Ascending aorta (tissue), 2 donors: ENCODE results near the gene FAM13B. TPM values are rescaled to one million over a fixed set of nuclear protein-coding genes. Genes with fewer than 3 reads are reported as not detected.

Source experiments
- DNase-seq, 2 donors: peaks; one replicate each; pipeline ENCODE4 v3.0.0-alpha.2; 2019; ENCODE audit warnings: low spot score in 2 of 2
- H3K27ac ChIP-seq, 2 donors: fragments of 200-600 bp; sonication (generic); one replicate each; pipeline ENCODE4 v1.5.1; 2016 to 2017; ENCODE audit warnings: mild to moderate bottlenecking in 1 of 2
- H3K27me3 ChIP-seq: fragments of 200-600 bp; sonication (generic); one replicate; pipeline ENCODE4 v1.5.1; 2017
- H3K36me3 ChIP-seq, 2 donors: fragments of 200-600 bp; sonication (generic); one replicate each; pipeline ENCODE4 v1.5.1; 2016
- H3K4me1 ChIP-seq, 2 donors: fragments of 200-600 bp; sonication (generic); one replicate each; pipeline ENCODE4 v1.5.1; 2016 to 2017; ENCODE audit warnings: mild to moderate bottlenecking in 1 of 2
- H3K4me3 ChIP-seq, 2 donors: fragments of 200-600 bp; sonication (generic); one replicate each; pipeline ENCODE4 v1.5.1; 2016 to 2017; ENCODE audit warnings: mild to moderate bottlenecking in 1 of 2
- H3K9me3 ChIP-seq, 2 donors: fragments of 200-600 bp; sonication (generic); one replicate each; pipeline ENCODE4 v1.5.1; 2016
- intact Hi-C: fragments of 100-400 bp; cut with DNase I; formaldehyde crosslinking; loops from one replicate; pipeline ENCODE4 v1.15.1; 2023
- total RNA-seq: library from RNA; depleted of rRNA; stranded (reverse); fragments of >200 nt; gene quantifications from one replicate; pipeline ENCODE4 v1.1.0, GENCODE V29; 2016
- TF ChIP-seq, protein P1 (sequence below), 3 experiments: fragments of 200-600 bp in 2 of 3; fragments of 450-650 bp in 1 of 3; sonication (generic) in 2 of 3; IDR thresholded peaks; one replicate each; pipeline ENCODE4 v1.5.1; 2016 to 2019; ENCODE audit warnings: antibody characterized with exemption in 3 of 3, mild to moderate bottlenecking in 1 of 3, moderate library complexity in 1 of 3

The FAM13B gene
- total RNA-seq, 1 donor from 2014 or later: 19.2 TPM

DNA sequence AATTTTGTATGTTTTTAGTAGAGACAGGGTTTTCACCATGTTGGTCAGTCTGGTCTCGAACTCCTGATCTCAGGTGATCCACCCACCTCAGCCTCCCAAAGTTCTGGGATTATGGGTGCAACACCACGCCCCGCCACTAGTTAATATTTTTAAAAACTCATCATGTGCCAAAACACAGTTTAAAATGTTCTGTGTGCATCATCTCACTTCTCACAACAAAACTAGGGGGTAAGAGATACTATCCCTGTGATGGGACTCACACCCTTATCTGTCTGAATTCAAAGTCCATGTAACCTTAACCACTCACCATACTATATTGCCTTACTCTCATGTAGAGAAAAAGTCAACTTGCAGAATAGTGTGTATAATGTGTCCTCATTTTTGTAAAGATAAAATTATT lies 141.0 kb downstream of the FAM13B start:
- Histone ChIP-seq H3K27ac (no peak overlapping the region), H3K27me3 (no peaks in the 10 kb centered on the region), H3K9me3 (no peaks in the 10 kb centered on the region), H3K4me1 (peaks cover 0 to 5% of the 10 kb centered on the region in 2 donors), H3K4me3 (no peak overlapping the region), H3K36me3 (no peaks in the 10 kb centered on the region)
- intact Hi-C loops: no loop called here
- DNase-seq: no peak
- TF ChIP-seq, protein P1, sequence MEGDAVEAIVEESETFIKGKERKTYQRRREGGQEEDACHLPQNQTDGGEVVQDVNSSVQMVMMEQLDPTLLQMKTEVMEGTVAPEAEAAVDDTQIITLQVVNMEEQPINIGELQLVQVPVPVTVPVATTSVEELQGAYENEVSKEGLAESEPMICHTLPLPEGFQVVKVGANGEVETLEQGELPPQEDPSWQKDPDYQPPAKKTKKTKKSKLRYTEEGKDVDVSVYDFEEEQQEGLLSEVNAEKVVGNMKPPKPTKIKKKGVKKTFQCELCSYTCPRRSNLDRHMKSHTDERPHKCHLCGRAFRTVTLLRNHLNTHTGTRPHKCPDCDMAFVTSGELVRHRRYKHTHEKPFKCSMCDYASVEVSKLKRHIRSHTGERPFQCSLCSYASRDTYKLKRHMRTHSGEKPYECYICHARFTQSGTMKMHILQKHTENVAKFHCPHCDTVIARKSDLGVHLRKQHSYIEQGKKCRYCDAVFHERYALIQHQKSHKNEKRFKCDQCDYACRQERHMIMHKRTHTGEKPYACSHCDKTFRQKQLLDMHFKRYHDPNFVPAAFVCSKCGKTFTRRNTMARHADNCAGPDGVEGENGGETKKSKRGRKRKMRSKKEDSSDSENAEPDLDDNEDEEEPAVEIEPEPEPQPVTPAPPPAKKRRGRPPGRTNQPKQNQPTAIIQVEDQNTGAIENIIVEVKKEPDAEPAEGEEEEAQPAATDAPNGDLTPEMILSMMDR (IDR thresholded peaks at IDR 0.05): peak in 1 of 3 experiments; percentile 12

DNA sequence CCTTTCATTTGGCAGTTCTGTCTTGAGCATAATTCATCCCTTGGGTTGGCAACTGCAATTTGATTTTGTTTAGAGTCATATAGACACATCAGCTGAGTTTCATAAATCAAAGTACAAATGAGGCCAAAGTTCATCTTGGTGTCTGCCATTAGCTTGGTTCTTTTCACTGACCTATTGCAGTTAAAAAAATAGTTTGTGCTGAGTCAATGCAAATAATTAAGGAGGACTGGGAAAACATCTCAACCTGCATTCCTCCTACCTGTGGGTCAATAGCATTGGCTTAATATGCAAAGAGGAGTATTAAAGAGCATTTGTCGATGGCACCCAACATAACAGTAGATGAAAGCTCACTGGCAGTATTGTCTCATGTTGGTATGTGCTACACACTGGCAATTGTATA lies 142.0 kb downstream of the FAM13B start:
- Histone ChIP-seq H3K36me3 (no peaks in the 10 kb centered on the region), H3K27ac (no peak overlapping the region), H3K9me3 (no peaks in the 10 kb centered on the region), H3K4me3 (no peak overlapping the region), H3K27me3 (no peaks in the 10 kb centered on the region), H3K4me1 (peaks cover 0 to 5% of the 10 kb centered on the region in 2 donors)
- intact Hi-C loops: no loop called here
- TF ChIP-seq, protein P1 (IDR thresholded peaks at IDR 0.05): no peak
- no peak for DNase-seq

DNA sequence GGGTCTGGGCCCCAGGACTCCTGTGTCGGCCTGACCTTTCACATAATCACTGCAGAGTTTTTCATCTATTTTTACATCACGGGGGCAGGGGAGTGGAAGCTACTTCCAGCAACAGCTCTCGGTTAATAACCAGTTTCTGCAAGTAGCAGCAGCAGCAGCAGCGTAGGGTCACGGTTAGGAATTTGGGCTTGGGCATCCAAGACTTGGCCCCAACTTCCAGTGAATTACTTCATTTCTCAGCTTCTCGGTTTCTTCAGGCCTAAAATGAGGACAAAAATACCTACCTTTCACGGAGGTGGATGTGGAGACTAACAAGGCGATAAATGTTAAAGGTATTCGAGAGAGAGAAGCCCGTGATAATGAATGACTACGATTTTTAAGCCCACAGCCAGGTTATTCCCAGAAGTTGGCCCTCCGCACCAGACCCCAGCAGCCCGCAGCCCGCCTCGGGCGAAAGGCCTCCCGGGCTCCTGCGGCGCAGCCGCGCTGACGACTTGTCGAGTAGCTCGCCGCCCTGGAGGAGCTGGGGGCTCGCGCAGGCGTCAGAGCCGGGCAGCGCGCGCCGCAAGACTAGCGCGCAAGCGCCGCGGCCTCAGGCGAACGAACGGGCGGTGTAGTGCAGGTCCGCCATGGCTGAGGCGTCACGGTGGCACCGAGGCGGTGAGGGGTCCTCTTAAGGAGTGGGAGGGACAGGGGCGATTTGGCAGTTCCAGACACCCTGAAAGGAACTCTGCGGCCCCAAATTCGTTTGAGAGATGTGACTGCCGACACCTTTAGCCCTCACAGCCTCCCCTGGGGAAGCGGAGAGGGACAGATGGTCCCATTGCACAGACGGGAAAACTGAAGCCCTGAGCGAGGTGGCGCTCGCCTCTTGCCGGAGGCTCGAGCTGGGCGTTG lies 143.8 kb downstream of the FAM13B start, which contains the start of gene PKD2L2:
PKD2L2 (plus strand) TSS at position 595 of the 897 bp plus-strand sequence; CDS start at position 630, 35 bp downstream.
- intact Hi-C loops: loop anchor here (2.0 kb wide), 1 partner anchor 56 kb away; no protein-coding TSS in a partner anchor
- no peaks in the 10 kb centered on the region for H3K27me3 ChIP-seq
- H3K4me1 ChIP-seq: peaks cover 0 to 5% of the 10 kb centered on the region in 2 donors
- H3K36me3 ChIP-seq: no peaks in the 10 kb centered on the region
- H3K4me3 ChIP-seq: peak within 1 kb of the TSS; percentile 62 to 64
- DNase-seq: peak; percentile 26 to 90
- H3K27ac ChIP-seq: peak within 1 kb of the TSS; percentile 87 to 88
- TF ChIP-seq, protein P1 (IDR thresholded peaks at IDR 0.05): peak in 1 of 3 experiments; percentile 16
- H3K9me3 ChIP-seq: no peaks in the 10 kb centered on the region

DNA sequence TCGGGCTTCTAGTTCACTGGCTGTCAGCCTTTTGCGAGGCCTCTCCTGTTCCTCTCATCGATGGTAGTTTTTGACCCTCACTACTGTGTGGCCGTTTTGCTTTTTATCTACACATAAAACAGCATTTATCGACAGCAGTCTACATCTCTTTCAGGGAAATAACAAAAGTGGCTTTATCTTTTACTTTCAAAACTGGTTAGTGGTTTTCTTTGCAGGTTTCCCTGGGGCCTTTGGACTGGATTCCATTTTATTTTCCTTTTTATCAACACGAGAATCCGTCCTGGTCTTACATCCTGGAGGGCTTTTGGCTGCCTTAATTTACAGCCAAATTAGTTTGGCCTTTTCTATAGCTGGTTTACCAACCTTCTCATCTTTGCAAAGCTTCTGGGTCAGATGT lies 144.4 kb downstream of the FAM13B start:
- DNase-seq: no peak
- no peaks in the 10 kb centered on the region for H3K27me3 ChIP-seq
- no peaks in the 10 kb centered on the region for H3K9me3 ChIP-seq
- intact Hi-C loops: loop anchor here (2.0 kb wide), 1 partner anchor 56 kb away; no protein-coding TSS in a partner anchor
- peak overlapping the region; percentile 62 to 64 for H3K4me3 ChIP-seq
- H3K36me3 ChIP-seq: no peaks in the 10 kb centered on the region
- TF ChIP-seq, protein P1 (IDR thresholded peaks at IDR 0.05): no peak
- peak overlapping the region; percentile 87 to 88 for H3K27ac ChIP-seq
- H3K4me1 ChIP-seq: peaks cover 0 to 5% of the 10 kb centered on the region in 2 donors

Other genes starting within 250 kb of the FAM13B start
- 12.3 TPM for gene MYOT, start 165.2 kb downstream of the FAM13B start, total RNA-seq
- not detected for gene PKD2L2, start 143.6 kb downstream of the FAM13B start, total RNA-seq
- gene WNT8A, start 51.0 kb upstream of the FAM13B start, total RNA-seq: not detected
- gene NME5, start 106.3 kb upstream of the FAM13B start, total RNA-seq: not detected
- gene BRD8, start 145.6 kb upstream of the FAM13B start, total RNA-seq: 18.8 TPM
- not detected for gene KIF20A, start 146.0 kb upstream of the FAM13B start, total RNA-seq
- 13.2 TPM for gene CDC23, start 180.2 kb upstream of the FAM13B start, total RNA-seq
- gene GFRA3, start 241.5 kb upstream of the FAM13B start, total RNA-seq: not detected